Gastrocnemius medialis (tissue), 4 donors: ENCODE results near the gene SPTBN1. TPM values are rescaled to one million over a fixed set of nuclear protein-coding genes. Genes with fewer than 3 reads are reported as not detected.

ENCODE experiments used
- ATAC-seq, 2 donors: fragments of 150-250 bp; one replicate each; pipeline ENCODE4 v1.9.1; 2016
- DNase-seq, 2 donors: peaks; one replicate each; pipeline ENCODE4 v3.0.0-alpha.2; 2019
- H3K27ac ChIP-seq, 4 donors: fragments of 200-600 bp; sonication (generic); 1 replicate in 1 of 4; 2 replicates in 3 of 4; pipeline ENCODE4 v1.5.1; 2016 to 2018; ENCODE audit warnings: mild to moderate bottlenecking in 2 of 4, moderate library complexity in 1 of 4
- H3K27me3 ChIP-seq, 3 donors: fragments of 200-600 bp; sonication (generic) in 2 of 3; 1 replicate in 1 of 3; 2 replicates in 2 of 3; pipeline versions ENCODE4 v1.5.1 to v1.6.0; 2016 to 2019; ENCODE audit warnings: mild to moderate bottlenecking in 1 of 3, moderate library complexity in 1 of 3
- H3K36me3 ChIP-seq, 2 donors: fragments of 200-600 bp; sonication (generic) in 1 of 2; one replicate each; pipeline ENCODE4 v1.5.1; 2017 to 2018
- H3K4me1 ChIP-seq, 2 donors: fragments of 200-600 bp; sonication (generic) in 1 of 2; one replicate each; pipeline ENCODE4 v1.5.1; 2016 to 2017; ENCODE audit warnings: mild to moderate bottlenecking in 2 of 2
- H3K4me3 ChIP-seq, 4 donors: fragments of 200-600 bp; sonication (generic) in 3 of 4; 1 replicate in 1 of 4; 2 replicates in 3 of 4; pipeline ENCODE4 v1.5.1; 2016 to 2019; ENCODE audit warnings: mild to moderate bottlenecking in 2 of 4
- H3K9me3 ChIP-seq, 3 donors: fragments of 200-600 bp; sonication (generic) in 2 of 3; 1 replicate in 1 of 3; 2 replicates in 2 of 3; pipeline ENCODE4 v1.5.1; 2016 to 2019
- POLR2A ChIP-seq, 2 donors: fragments of 450-650 bp; IDR thresholded peaks; one replicate each; pipeline ENCODE4 v1.6.1; 2017; ENCODE audit warnings: antibody characterized with exemption in 2 of 2, mild to moderate bottlenecking in 2 of 2, moderate library complexity in 2 of 2
- in situ Hi-C, 4 donors: fragments of 200-750 bp; cut with MboI; loops; one replicate each; pipeline versions ENCODE4 v1.15.0 to v1.8.0; 2017; ENCODE audit warnings: low sequenced_read_pairs in 4 of 4
- intact Hi-C: fragments of 100-400 bp; cut with DNase I; formaldehyde crosslinking; loops from one replicate; pipeline ENCODE4 v1.15.1; 2023; ENCODE audit warnings: low total_unique reads
- total RNA-seq, 4 donors: library from RNA; depleted of rRNA; stranded (reverse); fragments of >200 nt; gene quantifications; one replicate each; pipeline versions ENCODE4 v1.1.0 to v1.2.3, GENCODE V29; 2016
- TF ChIP-seq, protein P1 (sequence below), 5 experiments: fragments of 450-650 bp in 3 of 5; fragments of 200-600 bp in 2 of 5; sonication (generic) in 2 of 5; IDR thresholded peaks in 4 of 5; conservative IDR thresholded peaks in 1 of 5; 1 replicate in 4 of 5; 2 replicates in 1 of 5; pipeline ENCODE4 v1.5.1; 2016 to 2019; ENCODE audit warnings: antibody characterized with exemption in 5 of 5, mild to moderate bottlenecking in 3 of 5, moderate library complexity in 3 of 5

Gene SPTBN1
- total RNA-seq, 4 donors from 2014 or later: 107 to 191 (median 119) TPM

DNA sequence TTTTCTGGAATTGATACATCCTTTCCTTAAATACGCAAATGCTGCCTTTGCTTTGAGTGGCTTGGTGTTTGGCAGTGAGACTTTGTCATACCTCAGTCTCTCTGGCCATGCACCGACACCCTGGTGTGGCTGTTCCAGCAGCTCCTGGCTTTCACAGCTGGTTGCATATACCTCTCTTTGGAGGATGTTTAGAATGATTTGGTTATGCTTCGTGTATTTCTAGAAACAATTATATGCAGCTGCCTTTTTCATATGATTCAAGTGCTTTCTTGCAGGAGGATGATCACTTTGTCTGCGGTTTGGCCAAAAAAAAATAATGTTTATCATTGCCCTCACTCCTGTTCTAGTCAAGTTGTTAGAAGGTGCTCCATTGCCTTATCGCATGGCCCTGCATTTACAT, 172.3 kb downstream of the SPTBN1 start:
- H3K4me1 ChIP-seq: peaks cover 14 to 34% of the 10 kb centered on the region in 2 donors
- H3K27me3 ChIP-seq: no peaks in the 10 kb centered on the region
- H3K9me3 ChIP-seq: no peaks in the 10 kb centered on the region
- TF ChIP-seq, protein P1, sequence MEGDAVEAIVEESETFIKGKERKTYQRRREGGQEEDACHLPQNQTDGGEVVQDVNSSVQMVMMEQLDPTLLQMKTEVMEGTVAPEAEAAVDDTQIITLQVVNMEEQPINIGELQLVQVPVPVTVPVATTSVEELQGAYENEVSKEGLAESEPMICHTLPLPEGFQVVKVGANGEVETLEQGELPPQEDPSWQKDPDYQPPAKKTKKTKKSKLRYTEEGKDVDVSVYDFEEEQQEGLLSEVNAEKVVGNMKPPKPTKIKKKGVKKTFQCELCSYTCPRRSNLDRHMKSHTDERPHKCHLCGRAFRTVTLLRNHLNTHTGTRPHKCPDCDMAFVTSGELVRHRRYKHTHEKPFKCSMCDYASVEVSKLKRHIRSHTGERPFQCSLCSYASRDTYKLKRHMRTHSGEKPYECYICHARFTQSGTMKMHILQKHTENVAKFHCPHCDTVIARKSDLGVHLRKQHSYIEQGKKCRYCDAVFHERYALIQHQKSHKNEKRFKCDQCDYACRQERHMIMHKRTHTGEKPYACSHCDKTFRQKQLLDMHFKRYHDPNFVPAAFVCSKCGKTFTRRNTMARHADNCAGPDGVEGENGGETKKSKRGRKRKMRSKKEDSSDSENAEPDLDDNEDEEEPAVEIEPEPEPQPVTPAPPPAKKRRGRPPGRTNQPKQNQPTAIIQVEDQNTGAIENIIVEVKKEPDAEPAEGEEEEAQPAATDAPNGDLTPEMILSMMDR (IDR thresholded peaks at IDR 0.05 in 4 of 5, conservative IDR thresholded peaks at IDR 0.05 in 1 of 5): no peak
- no peak for TF ChIP-seq POLR2A (IDR thresholded peaks at IDR 0.05)
- intact Hi-C loops (no loop called here), in situ Hi-C loops (no loop called here)
- ATAC-seq: no peak
- no peak overlapping the region for H3K27ac ChIP-seq
- no peak for DNase-seq
- no peak overlapping the region for H3K4me3 ChIP-seq
- peaks cover 0 to 91% of the 10 kb centered on the region in 2 donors for H3K36me3 ChIP-seq

DNA sequence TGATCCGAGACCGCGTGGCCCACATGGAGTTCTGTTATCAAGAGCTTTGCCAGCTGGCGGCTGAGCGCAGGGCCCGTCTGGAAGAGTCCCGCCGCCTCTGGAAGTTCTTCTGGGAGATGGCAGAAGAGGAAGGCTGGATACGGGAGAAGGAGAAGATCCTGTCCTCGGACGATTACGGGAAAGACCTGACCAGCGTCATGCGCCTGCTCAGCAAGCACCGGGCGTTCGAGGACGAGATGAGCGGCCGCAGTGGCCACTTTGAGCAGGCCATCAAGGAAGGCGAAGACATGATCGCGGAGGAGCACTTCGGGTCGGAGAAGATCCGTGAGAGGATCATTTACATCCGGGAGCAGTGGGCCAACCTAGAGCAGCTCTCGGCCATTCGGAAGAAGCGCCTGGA, 172.8 kb downstream of the SPTBN1 start:
- intact Hi-C loops (no loop called here), in situ Hi-C loops (no loop called here)
- Histone ChIP-seq H3K4me1 (peaks cover 19 to 40% of the 10 kb centered on the region in 2 donors), H3K4me3 (no peak overlapping the region), H3K36me3 (peaks cover 0 to 85% of the 10 kb centered on the region in 2 donors), H3K27me3 (no peaks in the 10 kb centered on the region), H3K9me3 (no peaks in the 10 kb centered on the region), H3K27ac (peak overlapping the region in 3 of 4 donors; percentile 11 to 82 (median 80))
- DNase-seq (no peak), ATAC-seq (no peak)
- TF ChIP-seq, protein P1 (IDR thresholded peaks at IDR 0.05 in 4 of 5, conservative IDR thresholded peaks at IDR 0.05 in 1 of 5): no peak
- TF ChIP-seq POLR2A (IDR thresholded peaks at IDR 0.05): no peak

DNA sequence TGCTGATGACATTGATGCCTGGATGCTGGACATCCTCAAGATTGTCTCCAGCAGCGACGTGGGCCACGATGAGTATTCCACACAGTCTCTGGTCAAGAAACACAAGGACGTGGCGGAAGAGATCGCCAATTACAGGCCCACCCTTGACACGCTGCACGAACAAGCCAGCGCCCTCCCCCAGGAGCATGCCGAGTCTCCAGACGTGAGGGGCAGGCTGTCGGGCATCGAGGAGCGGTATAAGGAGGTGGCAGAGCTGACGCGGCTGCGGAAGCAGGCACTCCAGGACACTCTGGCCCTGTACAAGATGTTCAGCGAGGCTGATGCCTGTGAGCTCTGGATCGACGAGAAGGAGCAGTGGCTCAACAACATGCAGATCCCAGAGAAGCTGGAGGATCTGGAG, 173.3 kb downstream of the SPTBN1 start:
- intact Hi-C loops (no loop called here), in situ Hi-C loops (no loop called here)
- H3K27me3 ChIP-seq: no peaks in the 10 kb centered on the region
- peaks cover 23 to 44% of the 10 kb centered on the region in 2 donors for H3K4me1 ChIP-seq
- TF ChIP-seq, protein P1 (IDR thresholded peaks at IDR 0.05 in 4 of 5, conservative IDR thresholded peaks at IDR 0.05 in 1 of 5): no peak
- no peak for TF ChIP-seq POLR2A (IDR thresholded peaks at IDR 0.05)
- ATAC-seq (no peak), DNase-seq (no peak)
- H3K9me3 ChIP-seq: no peaks in the 10 kb centered on the region
- no peak overlapping the region for H3K4me3 ChIP-seq
- peaks cover 0 to 84% of the 10 kb centered on the region in 2 donors for H3K36me3 ChIP-seq
- peak overlapping the region; percentile 55 to 82 (median 80) for H3K27ac ChIP-seq

DNA sequence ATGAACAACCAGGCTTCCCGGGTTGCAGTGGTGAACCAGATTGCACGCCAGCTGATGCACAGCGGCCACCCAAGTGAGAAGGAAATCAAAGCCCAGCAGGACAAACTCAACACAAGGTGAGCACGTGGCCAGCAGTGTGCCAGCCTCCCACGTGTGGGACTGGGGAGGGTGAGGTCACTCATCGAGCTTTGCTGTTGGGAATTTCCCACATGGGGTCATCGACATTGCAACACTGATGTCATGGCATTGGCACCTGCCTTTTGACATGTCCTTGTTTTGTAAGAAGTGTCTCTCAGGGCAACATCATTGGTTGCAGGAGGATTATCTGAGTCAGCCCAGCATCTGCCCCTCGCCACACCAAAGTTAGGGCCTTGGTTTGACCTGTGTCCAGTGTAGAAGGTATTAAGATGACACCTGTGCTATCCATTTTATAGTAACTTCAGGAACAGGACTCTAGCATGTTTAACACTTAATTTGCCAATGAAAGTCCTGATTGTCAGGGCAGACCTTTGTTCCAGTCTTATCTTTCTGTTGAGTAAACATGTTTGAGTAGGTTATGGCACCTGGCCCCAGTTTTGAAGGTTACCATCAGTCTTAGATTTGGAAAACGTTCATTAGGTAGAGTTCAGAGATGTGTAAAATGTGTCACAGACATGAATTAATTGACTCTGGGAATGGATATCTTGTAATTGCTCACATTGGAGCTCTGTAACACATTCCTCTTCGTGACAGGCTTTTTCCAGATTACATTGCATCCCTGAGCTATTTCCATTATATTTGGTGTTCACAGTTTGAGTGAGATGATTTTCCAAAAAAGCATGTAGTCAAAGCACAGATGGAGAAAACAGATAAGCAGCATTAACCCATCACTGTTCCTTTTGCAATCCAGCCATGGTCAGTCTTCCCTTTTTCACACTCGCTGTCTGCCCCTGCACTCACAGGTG, 174.1 kb downstream of the SPTBN1 start:
- peaks cover 0 to 77% of the 10 kb centered on the region in 2 donors for H3K36me3 ChIP-seq
- in situ Hi-C loops: no loop called here
- H3K27ac ChIP-seq: peak overlapping the region; percentile 55 to 82 (median 80)
- peaks cover 27 to 41% of the 10 kb centered on the region in 2 donors for H3K4me1 ChIP-seq
- no peaks in the 10 kb centered on the region for H3K9me3 ChIP-seq
- TF ChIP-seq, protein P1 (IDR thresholded peaks at IDR 0.05 in 4 of 5, conservative IDR thresholded peaks at IDR 0.05 in 1 of 5): no peak
- DNase-seq (peak; percentile 42 to 82), ATAC-seq (peak; percentile 60 to 69)
- intact Hi-C loops: loop anchor here (10.0 kb wide), 1 partner anchor 105 kb away; no protein-coding TSS in a partner anchor
- no peak overlapping the region for H3K4me3 ChIP-seq
- no peaks in the 10 kb centered on the region for H3K27me3 ChIP-seq
